ENCODE data around the gene AZI2.

The AZI2 gene

DNA sequence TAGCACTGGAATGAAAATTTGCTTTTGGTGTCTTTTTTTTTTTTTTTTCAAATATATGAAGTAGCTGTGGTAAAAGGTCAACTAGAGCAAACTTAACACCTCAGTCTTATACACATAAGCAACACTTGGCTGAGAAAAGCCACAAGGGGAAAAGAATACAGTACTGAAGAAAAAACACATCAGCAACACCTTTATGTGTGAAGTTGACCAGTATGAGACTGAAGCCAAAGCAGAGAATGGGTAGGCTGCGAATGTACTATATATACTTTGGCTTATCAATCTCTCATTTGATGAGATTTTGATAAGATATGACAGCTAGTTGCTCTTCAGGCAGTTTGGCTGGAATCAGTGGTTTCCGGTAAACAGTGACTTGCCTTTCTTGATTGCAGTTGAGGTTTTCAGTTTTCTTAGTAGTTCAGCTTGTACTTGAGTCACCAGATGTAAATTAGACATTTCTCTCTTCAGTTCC lies 22.1 kb downstream of the AZI2 start:
- no peaks in the 10 kb centered on the region for H3K27me3 Mint-ChIP-seq
- H3K36me3 Mint-ChIP-seq (ENCODE audit: low read depth): peaks cover 18% of the 10 kb centered on the region
- H3K4me1 Mint-ChIP-seq: peaks cover 29% of the 10 kb centered on the region
- H3K4me3 Mint-ChIP-seq: no peak overlapping the region
- ATAC-seq (peak; percentile 97), DNase-seq (peak; percentile 12)
- peak overlapping the region; percentile 83 for H3K27ac Mint-ChIP-seq
- H3K9me3 Mint-ChIP-seq: no peaks in the 10 kb centered on the region

DNA sequence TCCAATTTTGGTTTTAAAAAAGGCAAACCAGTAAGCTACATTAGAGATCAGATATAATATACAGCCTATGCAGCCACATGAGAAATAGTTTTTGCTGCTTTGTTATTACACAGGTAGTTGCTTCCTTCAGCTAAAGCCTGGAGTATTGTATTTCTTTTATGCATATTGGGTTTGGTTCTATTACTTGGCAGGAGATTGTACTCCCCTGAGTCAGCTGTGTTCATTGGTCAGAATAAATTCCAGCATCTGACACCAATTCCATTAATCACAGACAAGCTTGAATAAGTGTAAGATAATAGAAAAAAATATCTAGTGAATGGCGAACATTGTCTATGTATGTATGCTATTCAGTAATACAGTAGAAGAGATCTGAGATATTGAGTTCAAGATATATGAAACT lies 26.2 kb downstream of the AZI2 start:
- Mint-ChIP-seq H3K27ac (no peak overlapping the region), H3K27me3 (no peaks in the 10 kb centered on the region), H3K4me3 (no peak overlapping the region), H3K4me1 (peaks cover 33% of the 10 kb centered on the region), H3K36me3 (ENCODE audit: low read depth) (peaks cover 30% of the 10 kb centered on the region), H3K9me3 (no peaks in the 10 kb centered on the region)
- DNase-seq (no peak), ATAC-seq (no peak)

DNA sequence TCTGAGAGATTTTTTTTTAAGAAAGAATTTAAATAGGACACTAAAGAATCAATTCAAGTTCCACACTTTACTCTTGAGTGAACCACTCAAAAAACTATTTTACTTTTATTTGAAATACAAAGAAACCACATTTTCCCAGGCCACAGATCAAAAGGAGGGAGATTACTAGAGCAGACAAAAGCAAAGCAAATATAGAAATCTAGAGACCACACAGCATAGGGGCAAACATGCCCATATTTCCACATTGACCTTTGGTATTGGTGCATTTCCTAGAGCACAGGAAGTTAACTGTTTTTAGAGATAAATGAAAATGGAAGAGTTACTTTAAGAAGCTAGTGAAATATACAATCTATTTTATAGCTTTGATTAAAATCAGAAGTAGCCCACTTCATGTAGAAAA lies 27.6 kb downstream of the AZI2 start:
- ATAC-seq: peak; percentile 43
- no peak for DNase-seq
- H3K9me3 Mint-ChIP-seq: no peaks in the 10 kb centered on the region
- no peak overlapping the region for H3K4me3 Mint-ChIP-seq
- peaks cover 20% of the 10 kb centered on the region for H3K4me1 Mint-ChIP-seq
- peak overlapping the region; percentile 29 for H3K27ac Mint-ChIP-seq
- H3K27me3 Mint-ChIP-seq: no peaks in the 10 kb centered on the region
- peaks cover 30% of the 10 kb centered on the region for H3K36me3 Mint-ChIP-seq (ENCODE audit: low read depth)

DNA sequence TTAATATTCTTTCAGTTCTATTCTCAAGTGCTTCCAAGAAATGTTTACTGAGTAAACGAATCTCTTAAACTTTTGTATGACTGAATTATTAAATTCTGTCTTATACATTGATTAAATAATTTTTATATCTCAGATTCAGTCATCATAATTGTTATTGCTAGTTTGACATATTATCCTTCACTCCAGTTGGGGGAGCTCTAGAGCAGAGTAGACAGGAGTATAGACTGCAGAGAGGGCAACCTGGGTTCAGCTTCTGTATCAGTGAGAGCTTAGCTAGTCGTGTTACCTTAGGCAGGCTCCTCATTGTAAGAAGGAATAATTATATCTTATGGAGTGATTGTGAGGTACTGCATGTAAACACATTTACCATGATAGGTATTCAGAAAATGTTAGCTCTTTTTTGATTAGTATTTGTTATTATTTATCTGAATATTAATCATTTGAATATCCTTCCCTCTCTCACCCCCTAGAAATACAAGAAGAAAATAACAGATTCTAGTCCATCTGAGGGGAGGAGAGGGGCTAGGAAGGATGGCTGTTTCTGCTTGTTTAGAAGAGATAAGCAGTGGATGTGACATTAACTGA lies 31.1 kb downstream of the AZI2 start:
- peak; percentile 84 for ATAC-seq
- Mint-ChIP-seq H3K4me1 (peaks cover 10% of the 10 kb centered on the region), H3K9me3 (no peaks in the 10 kb centered on the region), H3K36me3 (ENCODE audit: low read depth) (peaks cover 15% of the 10 kb centered on the region), H3K27me3 (no peaks in the 10 kb centered on the region), H3K4me3 (no peak overlapping the region), H3K27ac (no peak overlapping the region)
- DNase-seq: peak; percentile 7

DNA sequence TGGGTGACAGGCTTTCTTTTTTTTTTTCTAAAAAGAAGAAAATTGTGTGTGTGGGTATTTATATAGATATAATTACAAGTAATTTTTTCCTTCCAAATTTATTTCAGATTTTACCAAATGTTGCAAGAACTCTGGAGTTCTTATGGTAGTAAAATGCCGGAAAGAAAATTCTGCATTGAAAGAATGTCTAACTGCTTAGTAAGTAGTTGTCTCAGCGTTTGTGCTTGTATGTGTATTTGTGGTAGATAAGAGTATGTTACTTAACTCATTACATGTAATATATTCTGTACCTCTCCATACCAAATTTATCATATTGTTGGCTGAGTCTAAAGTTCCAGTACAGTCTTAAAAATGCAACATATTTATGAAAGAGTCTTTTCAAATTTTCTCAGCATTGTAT lies 32.4 kb downstream of the AZI2 start:
- Mint-ChIP-seq H3K36me3 (ENCODE audit: low read depth) (peaks cover 12% of the 10 kb centered on the region), H3K27me3 (no peaks in the 10 kb centered on the region), H3K27ac (no peak overlapping the region), H3K9me3 (no peaks in the 10 kb centered on the region), H3K4me3 (no peak overlapping the region), H3K4me1 (peaks cover 6% of the 10 kb centered on the region)
- DNase-seq (no peak), ATAC-seq (no peak)

DNA sequence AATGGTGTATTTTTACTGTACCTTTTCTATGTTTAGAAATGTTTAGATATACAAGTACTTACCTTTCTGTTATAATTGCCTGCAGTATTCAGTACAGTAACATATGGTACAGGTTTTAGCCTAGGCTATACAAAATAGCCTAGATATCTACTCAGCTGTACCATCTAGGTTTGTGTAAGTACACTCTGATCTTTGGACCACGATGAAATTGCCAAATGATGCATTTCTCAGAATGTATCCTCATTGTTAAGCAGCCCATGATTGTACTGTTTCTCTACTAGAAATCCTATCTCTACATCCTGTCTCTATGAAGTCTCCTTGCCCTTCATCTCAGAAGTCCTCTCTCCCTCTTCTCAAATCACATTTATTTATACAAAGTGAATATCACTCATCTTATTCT lies 32.9 kb downstream of the AZI2 start:
- Mint-ChIP-seq H3K4me1 (peaks cover under 1% of the 10 kb centered on the region), H3K27me3 (no peaks in the 10 kb centered on the region), H3K4me3 (no peak overlapping the region), H3K27ac (no peak overlapping the region), H3K36me3 (ENCODE audit: low read depth) (peaks cover 7% of the 10 kb centered on the region), H3K9me3 (no peaks in the 10 kb centered on the region)
- DNase-seq (no peak), ATAC-seq (no peak)

DNA sequence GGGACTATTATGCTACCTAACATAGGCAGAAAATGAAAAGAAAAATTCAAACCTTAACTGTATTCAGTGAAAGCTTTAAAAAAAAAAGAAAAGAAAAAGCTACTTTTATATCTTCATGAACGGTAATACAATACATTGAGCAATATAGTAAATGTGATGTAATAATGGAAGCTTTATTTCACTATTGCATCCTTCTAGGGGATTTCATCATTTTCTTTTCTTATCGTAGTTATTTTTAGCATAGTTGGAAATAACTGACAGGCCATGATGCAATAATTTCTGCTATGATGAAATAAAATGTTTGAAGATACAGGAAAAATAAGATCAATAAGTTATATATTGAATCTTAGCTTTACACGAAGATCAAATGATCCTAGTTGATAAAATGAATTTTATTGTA lies 40.4 kb downstream of the AZI2 start:
- Mint-ChIP-seq H3K4me1 (peaks cover 4% of the 10 kb centered on the region), H3K27ac (no peak overlapping the region), H3K4me3 (no peak overlapping the region), H3K9me3 (no peaks in the 10 kb centered on the region), H3K36me3 (ENCODE audit: low read depth) (peaks cover 5% of the 10 kb centered on the region), H3K27me3 (no peaks in the 10 kb centered on the region)
- ATAC-seq (no peak), DNase-seq (no peak)

DNA sequence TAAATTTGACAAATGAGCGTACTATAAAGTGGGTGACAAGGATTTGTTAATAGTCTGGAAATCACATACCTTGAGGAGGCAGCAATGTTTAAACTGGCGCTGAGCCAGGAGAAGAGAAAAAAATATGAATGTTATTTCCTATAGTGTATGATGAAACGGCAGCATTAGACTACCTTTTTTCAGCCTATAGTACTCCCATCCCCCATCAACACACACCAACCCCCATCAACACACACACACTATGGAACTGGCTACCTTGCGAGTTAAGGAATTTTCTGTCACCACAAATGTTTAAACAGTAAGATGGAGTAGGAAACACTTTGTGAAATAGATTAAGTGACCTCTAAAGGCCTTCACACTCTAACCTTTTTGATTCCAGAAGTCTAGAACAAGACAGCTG lies 46.9 kb downstream of the AZI2 start:
- no peaks in the 10 kb centered on the region for H3K36me3 Mint-ChIP-seq (ENCODE audit: low read depth)
- H3K27me3 Mint-ChIP-seq: no peaks in the 10 kb centered on the region
- H3K9me3 Mint-ChIP-seq: no peaks in the 10 kb centered on the region
- H3K27ac Mint-ChIP-seq: no peak overlapping the region
- no peak overlapping the region for H3K4me3 Mint-ChIP-seq
- ATAC-seq (no peak), DNase-seq (no peak)
- H3K4me1 Mint-ChIP-seq: no peaks in the 10 kb centered on the region

DNA sequence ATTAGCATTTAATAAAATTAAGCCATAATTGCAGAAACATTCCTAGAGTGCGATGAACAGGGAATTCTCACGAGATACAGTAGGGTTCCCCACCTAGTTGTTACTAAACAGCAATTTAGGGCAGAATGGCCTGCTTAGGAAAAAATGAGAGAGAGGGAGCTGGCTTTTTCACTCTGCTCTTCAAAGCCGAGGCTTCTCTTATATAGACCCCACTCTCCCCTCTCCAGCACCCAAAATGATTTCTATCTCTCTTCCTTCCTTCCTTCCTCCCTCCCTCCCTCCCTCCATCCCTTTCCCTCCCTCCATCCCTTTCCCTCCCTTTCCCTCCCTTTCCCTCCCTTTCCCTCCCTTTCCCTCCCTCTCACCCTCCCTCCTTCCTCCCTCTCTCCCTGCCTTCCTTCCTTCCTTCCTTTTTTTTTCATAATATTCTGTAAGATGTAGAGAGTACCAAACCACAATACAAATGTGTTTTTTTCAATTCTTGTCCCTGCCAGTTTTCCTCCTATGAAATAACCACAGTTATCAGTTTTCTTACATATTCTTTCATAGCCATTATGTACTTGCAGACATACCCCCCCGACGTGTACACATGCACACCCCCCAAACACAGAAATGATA lies 48.2 kb downstream of the AZI2 start:
- peaks cover 5% of the 10 kb centered on the region for H3K4me1 Mint-ChIP-seq
- H3K36me3 Mint-ChIP-seq (ENCODE audit: low read depth): peaks cover under 1% of the 10 kb centered on the region
- H3K4me3 Mint-ChIP-seq: no peak overlapping the region
- DNase-seq (no peak), ATAC-seq (no peak)
- no peaks in the 10 kb centered on the region for H3K27me3 Mint-ChIP-seq
- no peaks in the 10 kb centered on the region for H3K9me3 Mint-ChIP-seq
- no peak overlapping the region for H3K27ac Mint-ChIP-seq

DNA sequence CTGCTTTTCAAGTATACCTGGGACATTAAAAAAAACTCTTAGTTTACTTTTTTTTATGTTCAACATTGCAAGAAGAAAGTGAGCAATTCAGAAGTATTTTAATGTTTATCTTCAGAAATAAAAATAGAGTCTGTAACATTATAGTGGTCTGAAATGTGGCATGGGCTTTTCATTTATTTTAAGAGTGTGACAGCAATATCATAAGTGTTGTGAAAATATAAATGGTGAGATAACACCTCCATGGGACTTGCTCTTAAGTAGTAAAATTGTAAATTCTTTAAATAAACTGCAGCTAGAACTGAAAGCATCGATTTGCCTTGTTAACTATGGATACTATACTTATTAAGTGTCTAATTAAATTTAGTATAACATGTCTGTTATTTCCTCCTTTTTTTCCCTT lies 48.9 kb downstream of the AZI2 start:
- no peak overlapping the region for H3K4me3 Mint-ChIP-seq
- no peak for ATAC-seq
- H3K36me3 Mint-ChIP-seq (ENCODE audit: low read depth): peaks cover 2% of the 10 kb centered on the region
- no peak for DNase-seq
- peaks cover 12% of the 10 kb centered on the region for H3K4me1 Mint-ChIP-seq
- H3K27ac Mint-ChIP-seq: no peak overlapping the region
- no peaks in the 10 kb centered on the region for H3K27me3 Mint-ChIP-seq
- H3K9me3 Mint-ChIP-seq: no peaks in the 10 kb centered on the region

DNA sequence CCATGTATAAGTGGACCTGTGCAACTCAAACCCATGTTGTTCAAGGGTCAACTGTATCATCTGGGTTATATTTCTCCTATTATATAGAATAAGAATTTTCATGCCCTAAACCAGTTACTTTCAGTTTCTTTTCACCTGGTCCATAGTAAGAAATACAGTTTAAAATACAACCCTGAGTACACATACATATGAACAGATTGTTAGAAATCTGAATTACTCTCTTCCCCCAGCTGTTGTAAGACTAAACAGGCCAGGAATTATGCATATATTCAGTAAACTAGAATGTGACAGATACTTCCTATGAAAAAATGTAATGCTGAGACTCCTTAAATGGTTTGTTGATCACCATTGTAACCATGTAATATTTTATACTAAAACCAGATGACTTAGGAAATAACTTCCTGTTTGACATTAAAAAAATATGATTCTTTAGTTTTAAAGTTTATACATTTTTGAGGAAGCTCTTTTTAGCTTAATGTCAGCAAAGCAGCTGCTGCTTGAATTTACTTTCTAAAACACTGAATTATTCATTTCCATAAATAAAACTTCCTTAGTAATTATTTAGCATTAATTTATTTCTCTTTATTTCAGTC lies 52.6 kb downstream of the AZI2 start:
- DNase-seq (no peak), ATAC-seq (no peak)
- Mint-ChIP-seq H3K36me3 (ENCODE audit: low read depth) (peaks cover 4% of the 10 kb centered on the region), H3K27me3 (no peaks in the 10 kb centered on the region), H3K27ac (no peak overlapping the region), H3K4me3 (peak overlapping the region; percentile 52), H3K9me3 (peaks cover under 1% of the 10 kb centered on the region), H3K4me1 (peaks cover 20% of the 10 kb centered on the region)

DNA sequence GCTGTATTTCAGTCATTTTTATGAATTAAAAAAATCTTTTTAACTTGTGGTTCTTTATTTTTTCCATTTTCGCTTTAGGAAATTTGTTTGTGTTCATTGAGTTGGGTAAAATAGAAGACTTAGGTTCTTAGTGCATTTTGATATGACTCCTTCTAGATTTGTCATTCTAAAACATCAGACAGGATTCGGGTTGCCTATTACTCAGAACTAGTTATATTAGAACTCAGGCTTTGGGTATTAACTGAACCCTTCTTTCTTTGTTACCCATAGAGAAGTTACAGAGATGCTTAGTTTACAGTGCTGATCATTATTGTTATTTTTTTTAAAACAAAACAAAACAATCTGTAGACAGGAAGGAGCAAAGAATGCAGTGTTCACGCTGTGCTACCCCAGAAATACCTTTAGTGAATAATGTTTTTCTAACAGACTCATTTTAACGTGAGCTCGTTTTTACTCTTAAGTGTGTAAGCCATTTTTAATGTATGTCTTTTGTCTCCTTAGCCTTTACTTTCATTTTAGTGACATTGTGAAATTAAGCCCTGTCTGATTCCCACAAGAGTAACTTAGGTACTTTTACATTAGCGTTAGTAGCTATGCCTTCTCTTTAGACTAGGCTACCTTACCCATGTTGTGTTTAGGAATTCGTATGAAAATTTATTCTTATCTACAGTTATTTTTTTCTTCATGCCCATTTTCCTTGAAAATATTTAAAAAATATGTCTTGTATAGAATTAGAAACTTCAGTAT lies 53.8 kb downstream of the AZI2 start:
- Mint-ChIP-seq H3K4me1 (peaks cover 23% of the 10 kb centered on the region), H3K27me3 (no peaks in the 10 kb centered on the region), H3K9me3 (peaks cover 4% of the 10 kb centered on the region), H3K36me3 (ENCODE audit: low read depth) (peaks cover 10% of the 10 kb centered on the region), H3K4me3 (peak overlapping the region; percentile 22), H3K27ac (no peak overlapping the region)
- DNase-seq (no peak), ATAC-seq (no peak)

DNA sequence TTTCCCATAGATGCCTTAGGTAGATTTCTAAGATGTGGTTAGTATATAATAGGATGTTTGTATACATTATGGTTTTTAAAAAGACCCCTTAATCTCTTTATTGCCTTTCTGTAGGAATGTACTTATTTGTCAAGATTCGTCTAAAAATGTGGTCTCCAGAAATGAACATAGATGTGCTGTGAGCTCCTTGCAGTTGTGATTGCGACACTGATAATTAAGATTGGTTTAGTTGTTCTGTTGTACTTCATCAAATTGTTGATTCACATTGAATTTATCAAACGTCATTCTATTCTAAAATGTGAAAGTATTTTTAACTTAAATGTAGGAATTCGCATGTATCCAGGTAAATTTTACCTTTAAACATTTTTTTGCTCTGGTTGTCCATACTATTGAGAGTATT lies 56.0 kb downstream of the AZI2 start:
- Mint-ChIP-seq H3K4me1 (peaks cover 23% of the 10 kb centered on the region), H3K9me3 (peaks cover 4% of the 10 kb centered on the region), H3K27ac (no peak overlapping the region), H3K36me3 (ENCODE audit: low read depth) (peaks cover 10% of the 10 kb centered on the region), H3K27me3 (no peaks in the 10 kb centered on the region), H3K4me3 (peak overlapping the region; percentile 55)
- ATAC-seq (no peak), DNase-seq (no peak)

DNA sequence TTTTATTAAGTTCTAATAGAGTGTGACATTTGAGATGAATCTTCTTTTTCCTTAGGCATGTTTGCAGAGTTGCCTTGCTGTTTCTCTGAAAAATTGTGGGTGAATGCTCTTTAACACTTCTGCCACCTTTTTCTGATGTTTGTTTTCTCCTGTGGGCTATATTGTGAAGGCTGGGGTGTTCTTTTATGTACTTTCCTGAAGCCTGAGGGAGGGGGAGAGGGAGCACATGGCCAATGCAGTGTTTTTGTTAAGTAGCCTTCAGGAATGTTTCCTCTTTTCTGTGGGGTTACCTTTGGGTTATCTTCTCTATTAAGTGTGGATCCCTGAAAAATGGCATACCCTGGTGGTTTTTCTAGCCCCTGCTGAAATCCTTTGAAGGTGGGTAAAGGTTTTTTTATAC lies 57.0 kb downstream of the AZI2 start:
- Mint-ChIP-seq H3K27me3 (no peaks in the 10 kb centered on the region), H3K9me3 (peaks cover 4% of the 10 kb centered on the region), H3K27ac (peak overlapping the region; percentile 25), H3K36me3 (ENCODE audit: low read depth) (peaks cover 10% of the 10 kb centered on the region), H3K4me1 (peaks cover 23% of the 10 kb centered on the region), H3K4me3 (peak overlapping the region; percentile 33)
- DNase-seq (no peak), ATAC-seq (no peak)

DNA sequence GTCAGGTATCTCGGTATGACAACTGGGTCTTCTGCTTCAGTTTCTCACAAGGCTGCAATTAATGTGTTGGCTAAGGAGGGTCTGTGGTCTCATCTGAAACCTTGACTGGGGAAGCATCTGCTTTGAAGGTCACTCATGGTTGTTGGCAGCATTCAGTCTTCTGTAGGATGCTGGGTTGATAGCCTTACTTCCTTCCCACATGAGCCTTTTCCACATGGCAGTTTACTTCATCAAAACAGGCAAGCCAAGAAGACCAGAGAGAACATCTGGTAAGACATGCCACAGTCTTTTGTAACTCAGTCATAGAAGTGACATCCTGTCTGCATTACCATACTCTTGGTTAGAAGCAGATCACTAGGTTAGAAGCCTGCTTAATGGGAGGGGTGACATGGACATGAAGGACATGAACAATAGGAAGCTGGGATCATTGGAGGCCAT lies 57.7 kb downstream of the AZI2 start:
- H3K4me1 Mint-ChIP-seq: peaks cover 25% of the 10 kb centered on the region
- H3K27me3 Mint-ChIP-seq: no peaks in the 10 kb centered on the region
- H3K4me3 Mint-ChIP-seq: no peak overlapping the region
- H3K9me3 Mint-ChIP-seq: peaks cover 4% of the 10 kb centered on the region
- H3K36me3 Mint-ChIP-seq (ENCODE audit: low read depth): peaks cover 10% of the 10 kb centered on the region
- H3K27ac Mint-ChIP-seq: no peak overlapping the region
- ATAC-seq (peak; percentile 7), DNase-seq (no peak)

Measured in activated naive CD8-positive, alpha-beta T cell treated with anti-CD3 and anti-CD28 coated beads, Interleukin-2, amount 50 U/mL, for 24 hours (primary cell).